DND-41 (cell line): ENCODE measurements around the gene INPP5A.

ENCODE experiments used
- EZH2 ChIP-seq: IDR thresholded peaks from 3 replicates; pipeline ENCODE4 v1.6.1; 2012; ENCODE audit warnings: borderline replicate concordance, low read depth, mild to moderate bottlenecking, moderate library complexity, low read length, inconsistent platforms; ENCODE audit not compliant: severe bottlenecking
- TF ChIP-seq, protein P1 (sequence below): IDR thresholded peaks from 2 replicates; pipeline ENCODE4 v1.5.1; 2012; ENCODE audit warnings: borderline replicate concordance, low read length, moderate library complexity, mild to moderate bottlenecking; ENCODE audit not compliant: poor library complexity, severe bottlenecking; ENCODE audit errors: extremely low read depth

DNA sequence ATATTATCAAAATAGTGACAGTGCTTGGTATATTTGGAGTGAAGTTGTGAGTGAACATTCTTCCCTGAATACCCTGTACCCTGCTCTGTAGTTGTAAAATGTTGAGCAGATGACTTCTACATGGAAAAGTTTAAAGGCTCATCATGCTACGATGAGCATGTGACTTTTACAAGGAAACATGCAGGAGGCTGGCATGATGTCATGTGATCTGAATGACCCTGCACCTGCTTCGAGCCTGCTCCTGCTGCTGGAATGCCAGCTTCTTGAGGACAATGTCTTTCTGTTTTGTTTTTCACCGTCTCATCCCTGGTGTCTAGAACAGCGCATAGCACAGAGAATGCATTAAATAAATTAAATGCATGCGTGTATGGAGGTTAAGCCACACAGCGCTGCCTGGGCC is 5.4 kb upstream of the INPP5A start:
- TF ChIP-seq, protein P1, sequence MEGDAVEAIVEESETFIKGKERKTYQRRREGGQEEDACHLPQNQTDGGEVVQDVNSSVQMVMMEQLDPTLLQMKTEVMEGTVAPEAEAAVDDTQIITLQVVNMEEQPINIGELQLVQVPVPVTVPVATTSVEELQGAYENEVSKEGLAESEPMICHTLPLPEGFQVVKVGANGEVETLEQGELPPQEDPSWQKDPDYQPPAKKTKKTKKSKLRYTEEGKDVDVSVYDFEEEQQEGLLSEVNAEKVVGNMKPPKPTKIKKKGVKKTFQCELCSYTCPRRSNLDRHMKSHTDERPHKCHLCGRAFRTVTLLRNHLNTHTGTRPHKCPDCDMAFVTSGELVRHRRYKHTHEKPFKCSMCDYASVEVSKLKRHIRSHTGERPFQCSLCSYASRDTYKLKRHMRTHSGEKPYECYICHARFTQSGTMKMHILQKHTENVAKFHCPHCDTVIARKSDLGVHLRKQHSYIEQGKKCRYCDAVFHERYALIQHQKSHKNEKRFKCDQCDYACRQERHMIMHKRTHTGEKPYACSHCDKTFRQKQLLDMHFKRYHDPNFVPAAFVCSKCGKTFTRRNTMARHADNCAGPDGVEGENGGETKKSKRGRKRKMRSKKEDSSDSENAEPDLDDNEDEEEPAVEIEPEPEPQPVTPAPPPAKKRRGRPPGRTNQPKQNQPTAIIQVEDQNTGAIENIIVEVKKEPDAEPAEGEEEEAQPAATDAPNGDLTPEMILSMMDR: no peak
- no peak for TF ChIP-seq EZH2
